ENCODE data around the gene HPX.

Gene HPX

GRCh38 chr11:6475936-6476335 lies 35.1 kb upstream of the HPX start:
- H3K27ac ChIP-seq (replicated peaks): no peak overlapping the region
- DNase-seq (ENCODE audit: low read depth in 1 of 2, low spot score in 1 of 2): no peak
- TF ChIP-seq GABPA (IDR thresholded peaks at IDR 0.05; ENCODE audit: low read depth) (no peak), POLR2AphosphoS5 (IDR thresholded peaks at IDR 0.05; ENCODE audit: low read depth) (no peak), SPI1 (IDR thresholded peaks at IDR 0.05; ENCODE audit: borderline replicate concordance, low read depth) (no peak)
- TF ChIP-seq, protein P1, sequence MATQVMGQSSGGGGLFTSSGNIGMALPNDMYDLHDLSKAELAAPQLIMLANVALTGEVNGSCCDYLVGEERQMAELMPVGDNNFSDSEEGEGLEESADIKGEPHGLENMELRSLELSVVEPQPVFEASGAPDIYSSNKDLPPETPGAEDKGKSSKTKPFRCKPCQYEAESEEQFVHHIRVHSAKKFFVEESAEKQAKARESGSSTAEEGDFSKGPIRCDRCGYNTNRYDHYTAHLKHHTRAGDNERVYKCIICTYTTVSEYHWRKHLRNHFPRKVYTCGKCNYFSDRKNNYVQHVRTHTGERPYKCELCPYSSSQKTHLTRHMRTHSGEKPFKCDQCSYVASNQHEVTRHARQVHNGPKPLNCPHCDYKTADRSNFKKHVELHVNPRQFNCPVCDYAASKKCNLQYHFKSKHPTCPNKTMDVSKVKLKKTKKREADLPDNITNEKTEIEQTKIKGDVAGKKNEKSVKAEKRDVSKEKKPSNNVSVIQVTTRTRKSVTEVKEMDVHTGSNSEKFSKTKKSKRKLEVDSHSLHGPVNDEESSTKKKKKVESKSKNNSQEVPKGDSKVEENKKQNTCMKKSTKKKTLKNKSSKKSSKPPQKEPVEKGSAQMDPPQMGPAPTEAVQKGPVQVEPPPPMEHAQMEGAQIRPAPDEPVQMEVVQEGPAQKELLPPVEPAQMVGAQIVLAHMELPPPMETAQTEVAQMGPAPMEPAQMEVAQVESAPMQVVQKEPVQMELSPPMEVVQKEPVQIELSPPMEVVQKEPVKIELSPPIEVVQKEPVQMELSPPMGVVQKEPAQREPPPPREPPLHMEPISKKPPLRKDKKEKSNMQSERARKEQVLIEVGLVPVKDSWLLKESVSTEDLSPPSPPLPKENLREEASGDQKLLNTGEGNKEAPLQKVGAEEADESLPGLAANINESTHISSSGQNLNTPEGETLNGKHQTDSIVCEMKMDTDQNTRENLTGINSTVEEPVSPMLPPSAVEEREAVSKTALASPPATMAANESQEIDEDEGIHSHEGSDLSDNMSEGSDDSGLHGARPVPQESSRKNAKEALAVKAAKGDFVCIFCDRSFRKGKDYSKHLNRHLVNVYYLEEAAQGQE (IDR thresholded peaks at IDR 0.05; ENCODE audit: insufficient replicate concordance, low read depth): no peak
- TF ChIP-seq, protein P2, sequence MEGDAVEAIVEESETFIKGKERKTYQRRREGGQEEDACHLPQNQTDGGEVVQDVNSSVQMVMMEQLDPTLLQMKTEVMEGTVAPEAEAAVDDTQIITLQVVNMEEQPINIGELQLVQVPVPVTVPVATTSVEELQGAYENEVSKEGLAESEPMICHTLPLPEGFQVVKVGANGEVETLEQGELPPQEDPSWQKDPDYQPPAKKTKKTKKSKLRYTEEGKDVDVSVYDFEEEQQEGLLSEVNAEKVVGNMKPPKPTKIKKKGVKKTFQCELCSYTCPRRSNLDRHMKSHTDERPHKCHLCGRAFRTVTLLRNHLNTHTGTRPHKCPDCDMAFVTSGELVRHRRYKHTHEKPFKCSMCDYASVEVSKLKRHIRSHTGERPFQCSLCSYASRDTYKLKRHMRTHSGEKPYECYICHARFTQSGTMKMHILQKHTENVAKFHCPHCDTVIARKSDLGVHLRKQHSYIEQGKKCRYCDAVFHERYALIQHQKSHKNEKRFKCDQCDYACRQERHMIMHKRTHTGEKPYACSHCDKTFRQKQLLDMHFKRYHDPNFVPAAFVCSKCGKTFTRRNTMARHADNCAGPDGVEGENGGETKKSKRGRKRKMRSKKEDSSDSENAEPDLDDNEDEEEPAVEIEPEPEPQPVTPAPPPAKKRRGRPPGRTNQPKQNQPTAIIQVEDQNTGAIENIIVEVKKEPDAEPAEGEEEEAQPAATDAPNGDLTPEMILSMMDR (IDR thresholded peaks at IDR 0.05; ENCODE audit: insufficient read depth, low read length): no peak
- H3K4me3 ChIP-seq (replicated peaks; ENCODE audit: insufficient read depth, low read length): no peak overlapping the region
- H3K27me3 ChIP-seq (ENCODE audit: insufficient read depth, poor library complexity, severe bottlenecking): no peaks in the 10 kb centered on the region

DNA sequence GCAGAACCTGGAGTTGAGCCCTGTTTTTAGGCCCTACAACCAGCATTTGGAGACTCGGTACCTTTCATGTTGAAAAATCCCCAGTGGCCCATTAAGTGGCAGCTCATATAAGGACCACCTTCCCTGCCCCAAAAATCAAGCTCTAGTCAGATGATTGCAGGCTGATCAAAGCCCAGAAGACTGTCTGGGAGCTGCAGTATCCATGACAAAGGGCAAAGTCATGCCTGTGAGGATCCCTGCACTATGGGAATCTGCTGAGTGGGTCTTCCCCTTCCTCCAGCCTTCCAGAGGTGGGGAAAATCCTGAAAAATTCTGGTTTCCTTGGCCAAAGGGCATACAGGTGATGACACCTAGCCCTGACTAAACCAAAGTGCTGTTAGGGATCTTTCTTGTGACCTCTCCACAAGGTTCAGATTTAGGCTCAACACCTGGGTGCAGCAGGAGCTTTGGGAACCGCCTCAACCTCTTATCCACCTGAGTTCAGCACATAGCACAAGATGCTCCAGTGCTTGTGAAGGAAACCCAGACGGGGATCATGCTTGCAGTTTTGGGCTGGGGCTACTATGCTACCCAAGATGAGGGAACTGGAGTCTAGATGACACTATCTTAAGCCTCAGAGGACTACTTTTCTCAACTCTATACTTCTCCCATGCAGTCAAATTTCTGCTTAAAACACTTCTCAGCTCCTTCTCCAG lies 34.2 kb upstream of the HPX start:
- TF ChIP-seq POLR2AphosphoS5 (IDR thresholded peaks at IDR 0.05; ENCODE audit: low read depth) (no peak), SPI1 (IDR thresholded peaks at IDR 0.05; ENCODE audit: borderline replicate concordance, low read depth) (no peak), GABPA (IDR thresholded peaks at IDR 0.05; ENCODE audit: low read depth) (no peak)
- TF ChIP-seq, protein P1 (IDR thresholded peaks at IDR 0.05; ENCODE audit: insufficient replicate concordance, low read depth): no peak
- TF ChIP-seq, protein P2 (IDR thresholded peaks at IDR 0.05; ENCODE audit: insufficient read depth, low read length): no peak
- no peak for DNase-seq (ENCODE audit: low read depth in 1 of 2, low spot score in 1 of 2)
- H3K27ac ChIP-seq (replicated peaks): no peak overlapping the region

GRCh38 chr11:6474413-6474792 lies 33.6 kb upstream of the HPX start:
- Histone ChIP-seq H3K27ac (replicated peaks) (no peak overlapping the region), H3K4me3 (replicated peaks; ENCODE audit: insufficient read depth, low read length) (no peak overlapping the region), H3K27me3 (ENCODE audit: insufficient read depth, poor library complexity, severe bottlenecking) (no peaks in the 10 kb centered on the region)
- no peak for DNase-seq (ENCODE audit: low read depth in 1 of 2, low spot score in 1 of 2)
- TF ChIP-seq SPI1 (IDR thresholded peaks at IDR 0.05; ENCODE audit: borderline replicate concordance, low read depth) (no peak), GABPA (IDR thresholded peaks at IDR 0.05; ENCODE audit: low read depth) (no peak), POLR2AphosphoS5 (IDR thresholded peaks at IDR 0.05; ENCODE audit: low read depth) (no peak)
- TF ChIP-seq, protein P2 (IDR thresholded peaks at IDR 0.05; ENCODE audit: insufficient read depth, low read length): no peak
- TF ChIP-seq, protein P1 (IDR thresholded peaks at IDR 0.05; ENCODE audit: insufficient replicate concordance, low read depth): no peak

More for the DNA sequence above, 34.2 kb upstream of the HPX start:
- Histone ChIP-seq H3K27me3 (ENCODE audit: insufficient read depth, poor library complexity, severe bottlenecking) (no peaks in the 10 kb centered on the region), H3K4me3 (replicated peaks; ENCODE audit: insufficient read depth, low read length) (no peak overlapping the region)
